Neural progenitor cell (in vitro differentiated cells): ENCODE results near the gene PAX7.

Experiments used
- EZH2 ChIP-seq: fragments of 200-600 bp; sonication (generic); IDR thresholded peaks from 2 replicates; pipeline ENCODE4 v1.6.1; 2017; ENCODE audit warnings: antibody characterized with exemption, mild to moderate bottlenecking, moderate library complexity
- EZH2phosphoT487 ChIP-seq: fragments of 200-600 bp; sonication (generic); IDR thresholded peaks from 2 replicates; pipeline ENCODE4 v1.6.1; 2017; ENCODE audit warnings: antibody characterized with exemption
- TF ChIP-seq, protein P1 (sequence below): fragments of 200-600 bp; sonication (generic); IDR thresholded peaks from 2 replicates; pipeline ENCODE4 v1.5.1; 2017; ENCODE audit warnings: antibody characterized with exemption, mild to moderate bottlenecking

DNA sequence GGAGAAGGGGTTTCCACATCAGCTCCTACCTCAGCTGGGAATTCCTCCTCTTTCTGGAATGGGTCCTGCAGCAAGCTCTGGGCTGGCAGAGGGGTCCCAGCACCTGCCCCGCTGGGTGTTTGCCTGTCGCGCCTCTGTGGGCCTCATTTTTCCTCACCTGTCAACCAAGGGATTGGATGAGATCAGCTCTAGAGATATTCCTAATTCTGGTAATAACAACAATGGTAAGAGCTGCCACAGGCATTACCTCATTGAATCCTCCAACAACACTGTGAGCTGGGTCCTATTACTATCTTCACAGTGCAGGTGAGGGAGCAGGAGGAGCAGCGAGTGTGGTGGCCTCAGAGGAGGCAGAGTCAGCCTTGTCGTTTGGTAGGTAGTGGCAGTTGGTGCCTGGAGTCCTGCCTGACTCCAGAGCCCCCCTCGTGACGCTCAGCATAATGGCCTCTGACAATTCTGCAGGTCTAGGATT, 23.3 kb upstream of the PAX7 start:
- TF ChIP-seq EZH2 (no peak), EZH2phosphoT487 (no peak)
- TF ChIP-seq, protein P1, sequence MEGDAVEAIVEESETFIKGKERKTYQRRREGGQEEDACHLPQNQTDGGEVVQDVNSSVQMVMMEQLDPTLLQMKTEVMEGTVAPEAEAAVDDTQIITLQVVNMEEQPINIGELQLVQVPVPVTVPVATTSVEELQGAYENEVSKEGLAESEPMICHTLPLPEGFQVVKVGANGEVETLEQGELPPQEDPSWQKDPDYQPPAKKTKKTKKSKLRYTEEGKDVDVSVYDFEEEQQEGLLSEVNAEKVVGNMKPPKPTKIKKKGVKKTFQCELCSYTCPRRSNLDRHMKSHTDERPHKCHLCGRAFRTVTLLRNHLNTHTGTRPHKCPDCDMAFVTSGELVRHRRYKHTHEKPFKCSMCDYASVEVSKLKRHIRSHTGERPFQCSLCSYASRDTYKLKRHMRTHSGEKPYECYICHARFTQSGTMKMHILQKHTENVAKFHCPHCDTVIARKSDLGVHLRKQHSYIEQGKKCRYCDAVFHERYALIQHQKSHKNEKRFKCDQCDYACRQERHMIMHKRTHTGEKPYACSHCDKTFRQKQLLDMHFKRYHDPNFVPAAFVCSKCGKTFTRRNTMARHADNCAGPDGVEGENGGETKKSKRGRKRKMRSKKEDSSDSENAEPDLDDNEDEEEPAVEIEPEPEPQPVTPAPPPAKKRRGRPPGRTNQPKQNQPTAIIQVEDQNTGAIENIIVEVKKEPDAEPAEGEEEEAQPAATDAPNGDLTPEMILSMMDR, result no peak
